ENCODE measurements around the gene ACVR1C.

ACVR1C gene

DNA sequence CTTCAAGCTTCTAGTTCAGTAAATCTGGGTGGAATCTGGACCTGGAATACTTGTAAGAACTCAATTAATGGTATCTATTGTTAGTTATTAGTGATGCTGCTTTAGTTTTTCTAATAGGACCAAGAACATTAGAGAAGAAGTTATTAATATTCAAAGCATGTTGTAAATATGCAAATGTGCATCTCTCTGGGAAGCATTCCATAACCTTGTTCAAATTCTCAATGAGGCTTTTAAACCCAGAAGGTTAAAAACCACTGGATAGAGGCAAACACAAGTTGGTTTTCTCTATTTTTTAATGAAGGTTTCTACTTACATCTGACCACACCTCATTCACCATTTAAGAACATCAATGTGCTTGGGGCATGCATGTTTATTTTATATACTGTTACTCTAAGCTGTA, 16.1 kb upstream of the ACVR1C start:
- Histone ChIP-seq H3K27ac (no peak overlapping the region), H3K4me3 (no peak overlapping the region)
- no peak for DNase-seq (ENCODE audit: low spot score)
- TF ChIP-seq, protein P1, sequence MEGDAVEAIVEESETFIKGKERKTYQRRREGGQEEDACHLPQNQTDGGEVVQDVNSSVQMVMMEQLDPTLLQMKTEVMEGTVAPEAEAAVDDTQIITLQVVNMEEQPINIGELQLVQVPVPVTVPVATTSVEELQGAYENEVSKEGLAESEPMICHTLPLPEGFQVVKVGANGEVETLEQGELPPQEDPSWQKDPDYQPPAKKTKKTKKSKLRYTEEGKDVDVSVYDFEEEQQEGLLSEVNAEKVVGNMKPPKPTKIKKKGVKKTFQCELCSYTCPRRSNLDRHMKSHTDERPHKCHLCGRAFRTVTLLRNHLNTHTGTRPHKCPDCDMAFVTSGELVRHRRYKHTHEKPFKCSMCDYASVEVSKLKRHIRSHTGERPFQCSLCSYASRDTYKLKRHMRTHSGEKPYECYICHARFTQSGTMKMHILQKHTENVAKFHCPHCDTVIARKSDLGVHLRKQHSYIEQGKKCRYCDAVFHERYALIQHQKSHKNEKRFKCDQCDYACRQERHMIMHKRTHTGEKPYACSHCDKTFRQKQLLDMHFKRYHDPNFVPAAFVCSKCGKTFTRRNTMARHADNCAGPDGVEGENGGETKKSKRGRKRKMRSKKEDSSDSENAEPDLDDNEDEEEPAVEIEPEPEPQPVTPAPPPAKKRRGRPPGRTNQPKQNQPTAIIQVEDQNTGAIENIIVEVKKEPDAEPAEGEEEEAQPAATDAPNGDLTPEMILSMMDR (IDR thresholded peaks at IDR 0.05) = no peak

DNA sequence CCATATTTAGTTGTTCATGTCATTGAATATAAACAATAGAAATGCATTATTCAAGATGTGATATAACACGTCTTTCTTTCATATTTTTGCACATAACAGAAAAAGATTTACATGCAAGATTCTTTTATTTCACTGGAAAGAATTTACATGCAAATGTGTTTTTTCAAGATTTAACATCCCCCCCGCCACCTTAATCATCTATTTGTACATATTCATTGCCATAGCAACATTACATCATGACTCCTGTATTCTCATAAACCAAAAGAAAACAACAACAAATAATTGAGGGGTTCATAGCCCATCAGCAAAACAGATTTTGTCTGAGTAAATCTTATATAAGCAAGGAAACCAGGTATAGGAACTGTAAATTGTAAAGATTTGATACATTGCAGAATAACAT, 3.2 kb upstream of the ACVR1C start:
- H3K4me3 ChIP-seq = no peak overlapping the region
- TF ChIP-seq, protein P1 (IDR thresholded peaks at IDR 0.05) = no peak
- no peak for DNase-seq (ENCODE audit: low spot score)
- no peak overlapping the region for H3K27ac ChIP-seq

DNA sequence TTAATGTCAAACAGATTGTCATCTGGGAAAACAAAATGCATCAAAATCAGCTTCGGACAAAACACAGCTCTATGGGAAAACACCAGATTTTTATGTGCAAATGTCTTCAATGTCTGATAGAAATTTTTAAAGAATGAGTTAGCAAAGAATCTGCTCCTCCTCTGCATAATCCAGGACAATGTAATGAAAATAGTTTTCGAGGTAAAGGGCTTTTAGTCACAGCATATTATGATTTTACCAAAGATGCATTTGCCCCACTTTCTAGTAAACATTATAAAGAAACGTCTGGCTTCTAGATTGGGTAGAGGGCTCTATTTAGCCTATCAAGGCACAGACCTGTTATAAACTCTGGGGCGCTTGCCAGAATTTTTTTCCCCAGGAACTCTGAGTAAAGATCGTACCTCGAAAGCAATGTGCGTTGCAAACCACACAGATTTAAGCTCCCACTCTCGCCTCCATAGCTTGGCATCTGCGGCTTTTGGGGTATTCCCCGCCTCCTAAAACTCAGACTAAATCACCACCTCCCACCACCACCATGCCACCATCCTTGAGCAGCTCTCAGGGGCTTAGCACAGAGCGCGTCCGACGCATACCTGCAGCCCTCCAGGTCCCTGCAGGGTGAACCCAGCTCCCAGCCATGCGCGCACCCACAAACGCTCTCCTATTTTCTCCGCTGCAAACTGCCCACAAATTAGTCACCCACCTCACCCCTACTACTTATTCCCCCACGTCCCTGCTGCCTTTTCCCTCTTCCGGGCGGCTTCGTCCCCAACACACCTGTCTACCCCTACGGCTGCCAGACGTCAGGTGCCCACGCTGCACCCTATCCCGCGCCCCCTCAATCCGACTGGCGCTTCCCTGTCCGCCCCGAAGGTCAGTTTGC, 829 bp downstream of the ACVR1C start:
- DNase-seq (ENCODE audit: low spot score) = peak; percentile 65
- Histone ChIP-seq H3K27ac (no peak overlapping the region), H3K4me3 (peak overlapping the region; percentile 79)
- TF ChIP-seq, protein P1 (IDR thresholded peaks at IDR 0.05) = no peak

DNA sequence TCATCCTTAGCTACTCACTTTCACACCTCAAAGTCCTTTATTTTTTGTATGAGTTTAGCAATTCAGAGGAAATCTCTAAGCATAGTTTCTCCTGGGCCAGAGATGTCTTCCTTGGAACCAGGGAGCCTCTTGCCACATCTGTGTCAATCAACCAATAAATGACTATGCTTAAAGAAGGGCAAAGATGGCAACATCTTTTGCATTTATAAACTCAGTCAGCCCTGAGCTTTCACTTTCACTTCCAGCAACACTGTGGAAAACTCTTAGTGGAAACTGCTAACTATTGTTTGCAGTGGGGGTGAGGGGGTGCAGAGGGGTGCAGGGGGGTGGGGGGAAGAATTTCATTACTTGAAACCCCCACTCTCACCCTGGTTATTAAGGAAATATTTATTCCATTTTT, 3.4 kb downstream of the ACVR1C start:
- Histone ChIP-seq H3K4me3 (no peak overlapping the region), H3K27ac (no peak overlapping the region)
- no peak for DNase-seq (ENCODE audit: low spot score)
- TF ChIP-seq, protein P1 (IDR thresholded peaks at IDR 0.05) = no peak

DNA sequence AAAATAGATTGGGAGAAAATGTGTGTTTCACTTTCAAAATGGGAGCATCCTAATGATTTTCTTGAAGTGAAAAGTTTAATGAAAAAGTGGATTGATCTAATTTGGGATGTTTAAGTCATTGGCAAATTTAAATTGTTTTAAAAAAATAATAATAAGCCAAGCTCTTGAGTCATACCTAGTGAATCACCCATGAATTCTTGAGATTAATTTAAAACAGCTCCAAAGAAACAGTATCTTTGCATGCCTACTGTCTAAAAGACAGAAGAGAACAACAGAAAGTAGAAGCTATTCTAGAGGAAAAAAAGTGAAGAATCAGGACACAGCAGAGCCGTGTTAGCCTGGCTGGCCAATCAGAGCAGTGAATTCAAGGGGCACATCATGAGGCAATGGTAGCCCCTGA, 7.7 kb downstream of the ACVR1C start:
- TF ChIP-seq, protein P1 (IDR thresholded peaks at IDR 0.05) = no peak
- DNase-seq (ENCODE audit: low spot score) = no peak
- Histone ChIP-seq H3K4me3 (no peak overlapping the region), H3K27ac (no peak overlapping the region)

DNA sequence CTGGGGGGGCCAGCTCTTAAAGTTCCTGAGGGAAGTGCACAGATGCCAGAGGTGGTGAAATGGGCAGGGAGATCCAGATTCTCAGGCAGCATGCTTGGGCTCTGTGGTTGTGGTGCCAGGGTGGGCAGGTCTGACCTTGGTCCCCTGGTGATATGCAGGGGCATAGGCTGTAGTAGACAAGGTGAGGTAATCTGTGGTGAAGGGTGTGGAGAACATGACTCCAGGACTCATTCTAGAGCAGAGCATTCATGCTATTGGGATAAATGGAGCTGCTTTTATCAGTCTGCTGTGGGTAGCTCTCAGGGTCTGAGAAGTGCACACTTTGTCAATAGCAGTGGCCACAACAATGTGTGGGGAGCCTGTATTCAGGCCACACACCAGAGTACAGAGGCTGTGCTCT, 16.9 kb downstream of the ACVR1C start:
- TF ChIP-seq, protein P1 (IDR thresholded peaks at IDR 0.05) = no peak
- DNase-seq (ENCODE audit: low spot score) = no peak
- no peak overlapping the region for H3K4me3 ChIP-seq
- no peak overlapping the region for H3K27ac ChIP-seq

DNA sequence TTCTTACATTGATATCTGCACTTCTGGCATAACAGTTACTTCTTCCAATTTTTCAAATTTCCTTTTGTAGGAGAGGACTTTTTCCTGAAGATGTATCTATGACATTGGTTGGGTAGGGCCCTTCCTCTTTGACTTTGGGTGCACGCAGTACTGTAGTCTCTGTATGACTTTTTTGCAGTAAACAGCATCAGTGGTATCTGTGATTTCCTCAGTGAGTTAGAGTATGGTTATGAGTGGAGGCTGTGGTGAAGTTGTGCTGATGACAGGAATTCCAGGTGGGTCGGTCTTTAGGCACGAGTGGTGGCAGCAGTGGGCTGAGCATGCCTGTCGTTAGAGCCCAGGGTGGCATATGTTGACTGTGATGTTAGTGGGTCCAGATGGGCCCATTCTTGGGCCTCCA, 17.6 kb downstream of the ACVR1C start:
- H3K4me3 ChIP-seq = no peak overlapping the region
- H3K27ac ChIP-seq = no peak overlapping the region
- TF ChIP-seq, protein P1 (IDR thresholded peaks at IDR 0.05) = no peak
- no peak for DNase-seq (ENCODE audit: low spot score)

Data from coronary artery (tissue), 2 donors.